H1 (cell line): ENCODE data around the gene GNAI1. TPM values are rescaled to one million over a fixed set of nuclear protein-coding genes. Genes with fewer than 3 reads are reported as not detected.

ENCODE experiments used
- ATF2 ChIP-seq: IDR thresholded peaks from 2 replicates; pipeline ENCODE4 v1.6.1; 2012; ENCODE audit warnings: low read length, inconsistent platforms
- ATF3 ChIP-seq: IDR thresholded peaks from 2 replicates; pipeline ENCODE4 v1.6.1; 2011; ENCODE audit warnings: low read depth, mild to moderate bottlenecking, low read length; ENCODE audit not compliant: insufficient read depth
- BRCA1 ChIP-seq: IDR thresholded peaks from 2 replicates; pipeline ENCODE4 v1.6.1; 2012; ENCODE audit warnings: low read depth, low read length, improper control_type of control experiment
- FOSL1 ChIP-seq: IDR thresholded peaks from 2 replicates; pipeline ENCODE4 v1.6.1; 2011; ENCODE audit warnings: mild to moderate bottlenecking, low read depth, low read length, moderate library complexity; ENCODE audit not compliant: insufficient read depth
- GABPA ChIP-seq: IDR thresholded peaks from 2 replicates; pipeline ENCODE4 v1.6.1; 2011; ENCODE audit warnings: mild to moderate bottlenecking, low read length, moderate library complexity, borderline replicate concordance; ENCODE audit not compliant: insufficient read depth
- MAFK ChIP-seq: IDR thresholded peaks from 2 replicates; pipeline ENCODE4 v1.6.1; 2012; ENCODE audit warnings: low read depth, mild to moderate bottlenecking, improper control_type of control experiment, low read length
- NANOG ChIP-seq: IDR thresholded peaks from 2 replicates; pipeline ENCODE4 v1.6.1; 2011; ENCODE audit warnings: low read length, low read depth, mild to moderate bottlenecking, inconsistent platforms; ENCODE audit not compliant: insufficient read depth, poor library complexity, severe bottlenecking
- POU5F1 ChIP-seq: IDR thresholded peaks from 2 replicates; pipeline ENCODE4 v1.6.1; 2011; ENCODE audit warnings: low read depth, mild to moderate bottlenecking, low read length, moderate library complexity
- RBBP5 ChIP-seq: IDR thresholded peaks from 2 replicates; pipeline ENCODE4 v1.7.1; 2012; ENCODE audit warnings: low read depth, mild to moderate bottlenecking, inconsistent platforms, low read length, moderate library complexity, borderline replicate concordance
- RFX5 ChIP-seq: IDR thresholded peaks from 2 replicates; pipeline ENCODE4 v1.6.1; 2011; ENCODE audit warnings: low read depth, low read length, improper control_type of control experiment, borderline replicate concordance
- RNF2 ChIP-seq: fragments of 200-900, 300-1000 bp; sonication (generic); IDR thresholded peaks from 2 replicates; pipeline ENCODE4 v1.7.1; 2016; ENCODE audit warnings: borderline replicate concordance, low read depth, mild to moderate bottlenecking, antibody characterized with exemption, low read length; ENCODE audit not compliant: poor library complexity, severe bottlenecking; ENCODE audit errors: missing control alignments
- SAP30 ChIP-seq: fragments of 300-600 bp; sonication (generic); IDR thresholded peaks from 2 replicates; pipeline ENCODE4 v1.7.1; 2012; ENCODE audit warnings: low read length, moderate library complexity, mild to moderate bottlenecking, inconsistent platforms; ENCODE audit not compliant: insufficient read depth, insufficient replicate concordance
- SIRT6 ChIP-seq: IDR thresholded peaks from one replicate; pipeline ENCODE4 v1.7.1; 2012; ENCODE audit warnings: low read length, inconsistent platforms
- SIX5 ChIP-seq: IDR thresholded peaks from 2 replicates; pipeline ENCODE4 v1.6.1; 2011; ENCODE audit warnings: mild to moderate bottlenecking, low read depth, low read length
- SRF ChIP-seq: IDR thresholded peaks from 2 replicates; pipeline ENCODE4 v1.6.1; 2011; ENCODE audit warnings: mild to moderate bottlenecking, low read depth, low read length, moderate library complexity
- TBP ChIP-seq: IDR thresholded peaks from 2 replicates; pipeline ENCODE4 v1.6.1; 2011; ENCODE audit warnings: low read depth, low read length, improper control_type of control experiment
- USF2 ChIP-seq: IDR thresholded peaks from 2 replicates; pipeline ENCODE4 v1.6.1; 2011; ENCODE audit warnings: low read length, improper control_type of control experiment
- YY1 ChIP-seq: IDR thresholded peaks from 2 replicates; pipeline ENCODE4 v1.6.1; 2011; ENCODE audit warnings: low read depth, mild to moderate bottlenecking, low read length
- polyA plus RNA-seq, 7 experiments: library from polyadenylated mRNA; depleted of rRNA in 3 of 7; stranded (reverse) in 5 of 7; unstranded in 2 of 7; fragments of >200 nt in 5 of 7; fragments of 200-250 nt in 2 of 7; gene quantifications; 1 replicate in 5 of 7; 2 replicates in 1 of 7; 4 replicates in 1 of 7; pipeline versions ENCODE4 v1.2.1 to v1.2.3, GENCODE V29; 2011 to 2013; ENCODE audit warnings: missing spikeins in 2 of 7, mixed read lengths in 2 of 7
- total RNA-seq: library from RNA; stranded (reverse); fragmentation: NEBNext Ultra II Directional; extraction: Animal tissue kit (Norgen Biotek cat#: 25700); gene quantifications from 2 replicates; pipeline ENCODE4 v1.2.1, GENCODE V29; 2021
- TF ChIP-seq, protein P1 (sequence below): IDR thresholded peaks from 2 replicates; pipeline ENCODE4 v1.6.1; 2012; ENCODE audit warnings: inconsistent platforms

GNAI1 gene
- total and polyA plus RNA-seq, 2 of the 8 experiments (the other 6 are each of a cell fraction or from before 2014, with no cell fraction given) = 8.0 to 29.5 TPM

DNA sequence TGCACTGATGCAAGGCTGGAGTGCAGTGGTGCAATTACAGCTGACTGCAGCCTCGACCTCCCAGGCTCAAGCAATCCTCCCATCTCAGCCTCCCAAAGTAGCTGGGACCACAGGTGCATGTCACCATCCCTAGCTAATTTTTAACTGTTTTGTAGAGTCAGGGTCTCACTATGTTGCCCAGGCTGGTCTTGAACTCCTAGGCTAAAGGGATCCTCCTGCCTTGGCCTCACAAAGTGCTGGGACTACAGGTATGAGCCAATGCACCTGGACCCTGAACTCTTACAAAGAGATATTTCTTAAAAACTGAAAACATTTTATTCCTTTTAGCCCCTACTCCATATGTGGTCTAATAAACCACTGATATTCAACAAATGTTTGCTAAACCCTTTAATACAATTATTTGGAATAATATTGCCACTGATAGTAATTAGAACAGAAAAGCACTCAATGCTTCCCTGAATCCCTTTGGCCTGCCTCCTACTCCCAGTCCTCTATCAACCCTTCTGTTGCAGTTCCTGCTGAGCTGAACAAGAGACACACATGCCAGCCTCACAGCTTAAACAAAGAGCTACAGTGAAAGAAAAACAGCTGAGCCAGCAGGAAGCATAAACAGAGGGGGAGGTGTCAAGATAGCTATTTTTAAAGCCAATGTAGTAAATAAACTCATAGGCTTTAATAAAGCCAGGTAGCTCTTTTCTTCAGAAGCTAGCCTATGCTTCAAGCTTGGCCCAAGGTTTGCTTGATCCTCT lies 7.0 kb upstream of the GNAI1 start (continued):
- TF ChIP-seq ATF2 = peak; percentile 80; the same call in 1 of the 2 replicates
- no peak for TF ChIP-seq YY1
- TF ChIP-seq RBBP5 = no peak
- peak; percentile 55; the same call in 1 of the 2 replicates for TF ChIP-seq POU5F1
- no peak for TF ChIP-seq SAP30
- peak; percentile 92 for TF ChIP-seq MAFK
- TF ChIP-seq FOSL1 = no peak
- no peak for TF ChIP-seq SRF
- TF ChIP-seq TBP = no peak
- no peak for TF ChIP-seq RFX5
- TF ChIP-seq NANOG = peak; percentile 84
- no peak for TF ChIP-seq SIRT6
- no peak for TF ChIP-seq SIX5
- TF ChIP-seq GABPA = no peak
- TF ChIP-seq RNF2 = no peak
- TF ChIP-seq USF2 = no peak
- TF ChIP-seq, protein P1, sequence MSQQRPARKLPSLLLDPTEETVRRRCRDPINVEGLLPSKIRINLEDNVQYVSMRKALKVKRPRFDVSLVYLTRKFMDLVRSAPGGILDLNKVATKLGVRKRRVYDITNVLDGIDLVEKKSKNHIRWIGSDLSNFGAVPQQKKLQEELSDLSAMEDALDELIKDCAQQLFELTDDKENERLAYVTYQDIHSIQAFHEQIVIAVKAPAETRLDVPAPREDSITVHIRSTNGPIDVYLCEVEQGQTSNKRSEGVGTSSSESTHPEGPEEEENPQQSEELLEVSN = no peak
- no peak for TF ChIP-seq ATF3
- TF ChIP-seq BRCA1 = no peak
